ENCODE measurements around the gene CGB3. TPM values are rescaled to one million over a fixed set of nuclear protein-coding genes. Genes with fewer than 3 reads are reported as not detected.

CGB3 gene
- total RNA-seq, 1 experiment from 2014 or later = not detected

GRCh38 chr19:49064029-49064629 is 40.0 kb upstream of the CGB3 start:
- Histone ChIP-seq H3K27ac (ENCODE audit: low read length) (no peak overlapping the region), H3K4me3 (ENCODE audit: low read depth in 2 of 2, low read length in 2 of 2) (peak overlapping the region; percentile 12 to 42), H3K9me3 (ENCODE audit: control insufficient read depth, insufficient read depth, low read depth, low read length) (no peaks in the 10 kb centered on the region), H3K4me1 (ENCODE audit: control insufficient read depth, insufficient read depth, low read length) (peaks cover 4% of the 10 kb centered on the region; the same call in 1 of the 2 replicates), H3K36me3 (ENCODE audit: control insufficient read depth, insufficient read depth, low read length) (no peaks in the 10 kb centered on the region), H3K27me3 (ENCODE audit: control insufficient read depth, insufficient read depth, low read length) (no peaks in the 10 kb centered on the region)
- ChIA-PET CTCF (interaction anchor here (0.7 to 0.8 kb wide), 2 partner anchors 38 to 64 kb away, joined by 3 read pairs; no protein-coding TSS in a partner anchor), POLR2A (no interaction called here)
- DNase-seq (ENCODE audit: low read depth, low spot score) (no peak), ATAC-seq (peak; percentile 58)
- intact Hi-C loops (cut with micrococcal nuclease; ENCODE audit: unreplicated experiment) = no loop called here
- no TSS peak for BruUV-seq (replicated peaks)
- no peak for TF ChIP-seq TCF7L2 (IDR thresholded peaks at IDR 0.05; ENCODE audit: low read depth, low read length)
- no peak for TF ChIP-seq POLR2AphosphoS5 (IDR thresholded peaks at IDR 0.05; ENCODE audit: low read depth, low read length)
- TF ChIP-seq SIN3A (IDR thresholded peaks at IDR 0.05; ENCODE audit: borderline replicate concordance, insufficient read depth, low read depth, low read length) = no peak
- TF ChIP-seq, protein P1, sequence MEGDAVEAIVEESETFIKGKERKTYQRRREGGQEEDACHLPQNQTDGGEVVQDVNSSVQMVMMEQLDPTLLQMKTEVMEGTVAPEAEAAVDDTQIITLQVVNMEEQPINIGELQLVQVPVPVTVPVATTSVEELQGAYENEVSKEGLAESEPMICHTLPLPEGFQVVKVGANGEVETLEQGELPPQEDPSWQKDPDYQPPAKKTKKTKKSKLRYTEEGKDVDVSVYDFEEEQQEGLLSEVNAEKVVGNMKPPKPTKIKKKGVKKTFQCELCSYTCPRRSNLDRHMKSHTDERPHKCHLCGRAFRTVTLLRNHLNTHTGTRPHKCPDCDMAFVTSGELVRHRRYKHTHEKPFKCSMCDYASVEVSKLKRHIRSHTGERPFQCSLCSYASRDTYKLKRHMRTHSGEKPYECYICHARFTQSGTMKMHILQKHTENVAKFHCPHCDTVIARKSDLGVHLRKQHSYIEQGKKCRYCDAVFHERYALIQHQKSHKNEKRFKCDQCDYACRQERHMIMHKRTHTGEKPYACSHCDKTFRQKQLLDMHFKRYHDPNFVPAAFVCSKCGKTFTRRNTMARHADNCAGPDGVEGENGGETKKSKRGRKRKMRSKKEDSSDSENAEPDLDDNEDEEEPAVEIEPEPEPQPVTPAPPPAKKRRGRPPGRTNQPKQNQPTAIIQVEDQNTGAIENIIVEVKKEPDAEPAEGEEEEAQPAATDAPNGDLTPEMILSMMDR (IDR thresholded peaks at IDR 0.05) = no peak
- TF ChIP-seq REST (IDR thresholded peaks at IDR 0.05; ENCODE audit: insufficient read depth in 1 of 2, low read depth in 2 of 2, low read length in 1 of 2) = no peak
- in situ Hi-C loops (cut with HindIII; ENCODE audit: low pct_unique_long_range_greater_than_20kb, low sequenced_read_pairs) = no loop called here

DNA sequence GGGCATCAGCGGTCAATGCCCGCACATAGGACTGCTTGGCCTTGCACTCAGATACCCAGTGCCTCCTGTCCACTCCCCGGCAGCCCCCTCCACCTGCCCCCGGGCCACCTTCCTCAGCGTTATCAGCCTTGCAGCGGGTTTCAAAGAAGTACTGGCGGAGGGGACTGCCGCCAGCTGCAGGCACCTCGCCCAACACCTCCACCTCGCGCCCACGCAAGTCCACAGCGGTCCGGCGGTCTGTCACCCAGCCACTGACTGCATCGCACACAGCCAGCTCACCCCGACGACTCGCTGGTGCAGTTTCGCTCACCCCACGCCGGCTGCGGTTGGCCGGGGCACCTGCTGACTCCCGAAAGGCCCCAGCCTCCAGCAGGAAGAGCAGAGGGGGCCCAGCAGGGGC is 37.3 kb upstream of the CGB3 start:
- no peaks in the 10 kb centered on the region for H3K27me3 ChIP-seq (ENCODE audit: control insufficient read depth, insufficient read depth, low read length)
- POLR2A ChIA-PET = no interaction called here

More for the DNA sequence above, 37.3 kb upstream of the CGB3 start:
- Histone ChIP-seq H3K36me3 (ENCODE audit: control insufficient read depth, insufficient read depth, low read length) (no peaks in the 10 kb centered on the region), H3K9me3 (ENCODE audit: control insufficient read depth, insufficient read depth, low read depth, low read length) (no peaks in the 10 kb centered on the region), H3K27ac (ENCODE audit: low read length) (no peak overlapping the region), H3K4me1 (ENCODE audit: control insufficient read depth, insufficient read depth, low read length) (peaks cover 4% of the 10 kb centered on the region; the same call in 1 of the 2 replicates), H3K4me3 (ENCODE audit: low read depth in 2 of 2, low read length in 2 of 2) (no peak overlapping the region)
- in situ Hi-C loops (cut with HindIII; ENCODE audit: low pct_unique_long_range_greater_than_20kb, low sequenced_read_pairs) (no loop called here), intact Hi-C loops (cut with micrococcal nuclease; ENCODE audit: unreplicated experiment) (no loop called here)
- ATAC-seq = no peak
- no peak for DNase-seq (ENCODE audit: low read depth, low spot score)
- BruUV-seq (replicated peaks) = no TSS peak
- CTCF ChIA-PET = no interaction called here
- TF ChIP-seq SIN3A (IDR thresholded peaks at IDR 0.05; ENCODE audit: borderline replicate concordance, insufficient read depth, low read depth, low read length) = no peak
- TF ChIP-seq, protein P1 (IDR thresholded peaks at IDR 0.05) = no peak
- no peak for TF ChIP-seq REST (IDR thresholded peaks at IDR 0.05; ENCODE audit: insufficient read depth in 1 of 2, low read depth in 2 of 2, low read length in 1 of 2)
- TF ChIP-seq TCF7L2 (IDR thresholded peaks at IDR 0.05; ENCODE audit: low read depth, low read length) = no peak
- TF ChIP-seq POLR2AphosphoS5 (IDR thresholded peaks at IDR 0.05; ENCODE audit: low read depth, low read length) = no peak

Measured in Panc1 (cell line).